Measurements from ENCODE around the gene PCMTD2. TPM values are rescaled to one million over a fixed set of nuclear protein-coding genes. Genes with fewer than 3 reads are reported as not detected.

Gene PCMTD2
- total and polyA plus RNA-seq, 2 of the 13 experiments (the other 11 are each of a cell fraction or from before 2014, with no cell fraction given): 47.0 to 76.9 TPM

DNA sequence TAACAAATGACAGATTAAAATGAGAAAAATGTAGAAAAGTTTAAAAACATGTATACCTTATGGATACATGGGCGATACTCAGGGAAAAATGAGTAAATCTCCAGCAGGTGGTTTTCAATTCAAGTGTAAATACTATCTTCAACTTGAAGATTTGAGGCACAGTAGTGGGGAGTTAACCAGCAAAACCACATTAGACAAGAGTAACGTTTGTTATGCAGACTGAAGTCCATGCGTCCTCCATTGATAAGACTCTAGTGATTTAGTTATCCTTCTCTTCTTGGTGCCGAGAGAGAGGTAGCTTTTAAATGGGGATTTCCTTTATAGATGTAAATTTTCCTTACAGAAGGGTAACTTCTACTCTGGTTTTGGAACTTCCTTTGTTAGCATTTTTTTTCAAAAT lies 28.1 kb downstream of the PCMTD2 start:
- CTCF ChIA-PET (ENCODE audit: low intra/inter-chr PET ratio, low total read pairs): interaction anchor here (3.2 kb wide), 1 partner anchor 60 kb away, joined by 34 read pairs; no protein-coding TSS in a partner anchor

More for the DNA sequence above, 28.1 kb downstream of the PCMTD2 start:
- no peaks in the 10 kb centered on the region for H4K20me1 ChIP-seq (ENCODE audit: insufficient read depth, low read length)
- no TSS peak for BruUV-seq (replicated peaks)
- TF ChIP-seq ZNF512 (CRISPR knock-in tag; IDR thresholded peaks at IDR 0.05): no peak
- no peak for TF ChIP-seq SATB2 (CRISPR knock-in tag; IDR thresholded peaks at IDR 0.05)
- TF ChIP-seq, protein P1, sequence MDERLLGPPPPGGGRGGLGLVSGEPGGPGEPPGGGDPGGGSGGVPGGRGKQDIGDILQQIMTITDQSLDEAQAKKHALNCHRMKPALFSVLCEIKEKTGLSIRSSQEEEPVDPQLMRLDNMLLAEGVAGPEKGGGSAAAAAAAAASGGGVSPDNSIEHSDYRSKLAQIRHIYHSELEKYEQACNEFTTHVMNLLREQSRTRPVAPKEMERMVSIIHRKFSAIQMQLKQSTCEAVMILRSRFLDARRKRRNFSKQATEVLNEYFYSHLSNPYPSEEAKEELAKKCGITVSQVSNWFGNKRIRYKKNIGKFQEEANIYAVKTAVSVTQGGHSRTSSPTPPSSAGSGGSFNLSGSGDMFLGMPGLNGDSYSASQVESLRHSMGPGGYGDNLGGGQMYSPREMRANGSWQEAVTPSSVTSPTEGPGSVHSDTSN (CRISPR knock-in tag; IDR thresholded peaks at IDR 0.05): no peak
- TF ChIP-seq HOXA3 (CRISPR knock-in tag; IDR thresholded peaks at IDR 0.05): no peak
- H3K9me3 ChIP-seq (ENCODE audit: low read length): peaks cover 23% of the 10 kb centered on the region
- no peaks in the 10 kb centered on the region for H3K36me3 ChIP-seq (replicated peaks in 1 of 2; ENCODE audit: control insufficient read depth in 1 of 2, insufficient read depth in 2 of 2, low read length in 2 of 2)
- no peak for DNase-seq (ENCODE audit: low spot score)
- H3K27me3 ChIP-seq (ENCODE audit: control insufficient read depth in 1 of 2, insufficient read depth in 2 of 2, low read length in 2 of 2): no peaks in the 10 kb centered on the region
- POLR2A ChIA-PET: no interaction called here
- intact Hi-C loops (cut with micrococcal nuclease; ENCODE audit: unreplicated experiment): no loop called here
- in situ Hi-C loops (cut with HindIII; ENCODE audit: extremely low pct_ligation_motif_present, low pct_unique_long_range_greater_than_20kb): no loop called here
- WGBS (ENCODE audit: low lambda C conversion rate): 34% methylated on average over 4 of the region's 4 CpGs
- H2AFZ ChIP-seq (ENCODE audit: low read length): no peak overlapping the region
- H3K27ac ChIP-seq (ENCODE audit: extremely low read length, insufficient read depth, low read length): no peak overlapping the region
- H3K9ac ChIP-seq (ENCODE audit: insufficient read depth, low read depth, low read length): no peak overlapping the region
- H3K4me2 ChIP-seq (ENCODE audit: low read depth, low read length): no peak overlapping the region
- no peak for ATAC-seq
- no peaks in the 10 kb centered on the region for H3K4me1 ChIP-seq (ENCODE audit: insufficient read depth, low read length)
- no peak overlapping the region for H3K4me3 ChIP-seq (replicated peaks in 1 of 3; ENCODE audit: insufficient read depth in 1 of 3, low read depth in 2 of 3, low read length in 3 of 3)
- no peaks in the 10 kb centered on the region for H3K79me2 ChIP-seq (ENCODE audit: insufficient read depth, low read length)
- no peak for FAIRE-seq
